ENCODE results near the gene HIF3A. TPM values are rescaled to one million over a fixed set of nuclear protein-coding genes. Genes with fewer than 3 reads are reported as not detected.
"Not testable (repeated sequence)": the region's sequence is repeated elsewhere in the genome, so short reads cannot be mapped to it uniquely, and the experiment has no call there.

HIF3A gene
- total and polyA plus RNA-seq, 2 of the 8 experiments (the other 6 are each of a cell fraction or from before 2014, with no cell fraction given) = 38.6 to 38.8 TPM

DNA sequence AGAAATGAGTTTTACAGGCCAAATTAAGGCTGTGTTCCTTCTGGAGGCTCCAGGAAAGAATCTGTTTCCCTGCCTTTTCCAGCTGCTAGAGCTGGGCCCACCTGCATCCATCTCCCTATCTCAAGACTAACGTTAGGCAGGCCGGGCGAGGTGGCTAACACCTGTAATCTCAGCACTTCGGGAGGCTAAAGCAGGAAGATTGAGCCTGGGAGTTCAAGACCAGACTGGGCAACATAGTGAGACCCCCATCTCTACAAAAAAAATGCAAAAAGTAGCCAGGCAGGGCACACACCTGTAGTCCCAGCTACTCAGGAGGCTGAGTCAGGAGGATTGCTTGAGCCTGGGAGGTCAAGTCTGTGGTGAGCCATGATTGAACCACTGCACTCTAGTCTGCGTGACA lies 14.6 kb downstream of the HIF3A start (continued):
- no peak for TF ChIP-seq JUN (IDR thresholded peaks at IDR 0.05; ENCODE audit: low read depth, low read length)
- no peak for TF ChIP-seq RXRA (IDR thresholded peaks at IDR 0.05; ENCODE audit: insufficient read depth, low read depth, low read length)
- TF ChIP-seq MAFK (IDR thresholded peaks at IDR 0.05; ENCODE audit: low read depth, low read length) = no peak
- no peak for TF ChIP-seq EZH2 (IDR thresholded peaks at IDR 0.05; ENCODE audit: low read depth, low read length, severe bottlenecking)
- TF ChIP-seq KDM4A (IDR thresholded peaks at IDR 0.05; ENCODE audit: low read depth, low read length, severe bottlenecking) = no peak
- no peak for TF ChIP-seq TBP (IDR thresholded peaks at IDR 0.05; ENCODE audit: low read depth, low read length)
- TF ChIP-seq SIX5 (IDR thresholded peaks at IDR 0.05; ENCODE audit: low read depth, low read length) = no peak

DNA sequence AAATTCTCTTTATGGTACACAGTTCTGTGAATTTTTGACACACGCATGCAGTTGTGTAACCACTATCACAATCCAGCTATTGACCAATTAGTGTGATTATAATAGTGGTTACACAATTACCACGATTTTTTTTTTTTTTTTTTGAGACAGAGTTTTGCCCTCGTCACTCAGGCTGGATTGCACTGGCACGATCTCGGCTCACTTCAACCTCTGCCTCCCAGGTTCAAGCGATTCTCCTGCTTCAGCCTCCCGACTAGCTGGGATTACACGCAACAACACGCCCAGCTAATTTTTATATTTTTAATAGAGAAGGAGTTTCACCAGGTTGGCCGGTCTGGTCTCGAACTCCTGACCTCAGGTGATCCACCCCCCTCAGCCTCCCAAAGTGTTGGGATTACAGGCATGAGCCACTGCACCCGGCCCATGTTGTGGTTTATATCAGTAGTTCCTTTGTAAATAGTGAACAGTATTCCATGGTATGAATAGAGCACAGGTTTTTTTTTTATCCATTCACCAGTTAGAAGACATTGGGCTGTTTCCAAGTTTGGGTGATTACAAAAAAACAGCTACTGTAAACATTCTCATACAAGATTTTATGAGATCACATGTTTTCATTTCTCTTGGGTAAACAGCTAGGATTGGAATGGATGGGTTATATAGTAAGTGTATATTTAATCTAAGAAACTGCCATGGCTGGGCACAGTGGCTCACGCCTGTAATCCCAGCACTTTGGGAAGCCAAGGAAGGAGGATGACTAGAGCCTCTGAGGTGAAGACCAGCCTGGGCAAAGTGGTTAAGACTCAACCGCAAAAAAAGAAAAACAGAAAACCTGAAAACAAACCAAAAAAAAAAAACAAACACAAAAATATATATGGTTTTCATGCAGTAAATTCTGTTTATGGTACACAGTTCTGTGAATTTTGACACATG lies 17.0 kb downstream of the HIF3A start:
- H3K56ac ChIP-seq (replicated peaks; ENCODE audit: insufficient read length, low read depth, low read length); H2AK5ac ChIP-seq (ENCODE audit: low read depth, low read length); H2BK12ac ChIP-seq (ENCODE audit: low read depth, low read length); H2BK120ac ChIP-seq (replicated peaks; ENCODE audit: low read depth, low read length); H3K23ac ChIP-seq (ENCODE audit: insufficient read length); H3K79me1 ChIP-seq (ENCODE audit: low read depth, low read length); H2AFZ ChIP-seq (ENCODE audit: low read length); H4K5ac ChIP-seq (ENCODE audit: insufficient read length, low read depth, low read length); H4K8ac ChIP-seq (ENCODE audit: extremely low read depth, insufficient read depth, low read length); FAIRE-seq; H2BK15ac ChIP-seq (ENCODE audit: low read length); H3K4me1 ChIP-seq (replicated peaks in 1 of 4; ENCODE audit: control insufficient read depth in 3 of 4, insufficient read depth in 4 of 4, low read length in 3 of 4); H3K4ac ChIP-seq (replicated peaks; ENCODE audit: insufficient read length, low read depth, low read length); H4K91ac ChIP-seq (replicated peaks; ENCODE audit: insufficient read length, low read length); H3K27ac ChIP-seq (ENCODE audit: low read depth, low read length); H3K4me2 ChIP-seq (ENCODE audit: insufficient read depth in 1 of 2, low read depth in 2 of 2, low read length in 2 of 2); H3K14ac ChIP-seq (ENCODE audit: insufficient read length); H2BK20ac ChIP-seq (ENCODE audit: low read length); H3K9me3 ChIP-seq (ENCODE audit: insufficient read depth in 2 of 2, low read depth in 1 of 2, low read length in 1 of 2); H3K4me3 ChIP-seq (ENCODE audit: extremely low read depth in 1 of 4, insufficient read depth in 2 of 4, low read depth in 3 of 4, low read length in 4 of 4); H3K79me2 ChIP-seq (ENCODE audit: control insufficient read depth in 1 of 2, insufficient read depth in 2 of 2, low read length in 2 of 2); H2BK5ac ChIP-seq (ENCODE audit: low read depth, low read length); POLR2A ChIA-PET (ENCODE audit: partially characterized antibody); H3K18ac ChIP-seq (ENCODE audit: extremely low read depth, low read length); H3K27me3 ChIP-seq (replicated peaks in 1 of 4; ENCODE audit: control insufficient read depth in 3 of 4, extremely low read depth in 1 of 4, insufficient read depth in 3 of 4, low read length in 3 of 4); CTCF ChIA-PET (ENCODE audit: partially characterized antibody); H3K23me2 ChIP-seq (ENCODE audit: low read depth, low read length); H4K20me1 ChIP-seq (replicated peaks in 1 of 2; ENCODE audit: control insufficient read depth in 1 of 2, insufficient read depth in 2 of 2, low read length in 2 of 2); DNase-seq (ENCODE audit: low read depth in 1 of 2, low spot score in 2 of 2); H3K9ac ChIP-seq (replicated peaks in 1 of 4; ENCODE audit: extremely low read depth in 1 of 4, low read depth in 3 of 4, low read length in 3 of 4): not testable (repeated sequence)
- peaks cover 1 to 54% (median 15%) of the 10 kb centered on the region in 4 experiments; a peak in 6 of 8 replicates for H3K36me3 ChIP-seq (ENCODE audit: control insufficient read depth in 2 of 4, insufficient read depth in 4 of 4, low read length in 3 of 4)
- 85% methylated on average over 12 of the region's 14 CpGs; no CpG with 5 or more reads in 1 of the 2 experiments for WGBS, 2 experiments (ENCODE audit: extremely low coverage in 1 of 2, insufficient coverage in 1 of 2, insufficient read length in 1 of 2, insufficient replicate concordance in 2 of 2, low coverage in 1 of 2, low lambda C conversion rate in 2 of 2, missing lambda C conversion rate in 1 of 2)

Measured in H1 (cell line).